Activated CD4-positive, alpha-beta memory T cell treated with anti-CD3 and anti-CD28 coated beads, Interleukin-2, amount 10 ng/mL, durations not matched to agents 7 days and 5 days (primary cell): ENCODE measurements around the gene CYB5D1. TPM values are rescaled to one million over a fixed set of nuclear protein-coding genes. Genes with fewer than 3 reads are reported as not detected.

Source experiments
- CTCF ChIA-PET: fragments of 350-600 bp; sonication (Branson Sonifier 250); formaldehyde crosslinking; loops from one replicate; lab custom pipeline; 2021; ENCODE audit warnings: antibody characterized with exemption, inconsistent platforms; lab: Charles Lee
- POLR2A ChIA-PET: fragments of 350-600 bp; sonication (Branson Sonifier 250); formaldehyde crosslinking; loops from one replicate; lab custom pipeline; 2021; ENCODE audit warnings: antibody characterized with exemption; lab: Charles Lee
- DNase-seq: peaks from one replicate; pipeline ENCODE4 v3.0.0-alpha.2; 2020
- H3K27ac Mint-ChIP-seq: one replicate; pipeline ENCODE4 v1.8.0; 2021; ENCODE audit warnings: mild to moderate bottlenecking, mixed read lengths
- H3K27me3 Mint-ChIP-seq: one replicate; pipeline ENCODE4 v1.8.0; 2021; ENCODE audit warnings: mixed read lengths
- H3K36me3 Mint-ChIP-seq: one replicate; pipeline ENCODE4 v1.8.0; 2021; ENCODE audit warnings: low read depth, mixed read lengths
- H3K4me1 Mint-ChIP-seq: one replicate; pipeline ENCODE4 v1.8.0; 2021; ENCODE audit warnings: mixed read lengths
- H3K4me3 Mint-ChIP-seq: one replicate; pipeline ENCODE4 v1.8.0; 2021; ENCODE audit warnings: mild to moderate bottlenecking, mixed read lengths
- H3K9me3 Mint-ChIP-seq: one replicate; pipeline ENCODE4 v1.8.0; 2021; ENCODE audit warnings: mixed read lengths
- total RNA-seq, 2 experiments: library from RNA; stranded (reverse); gene quantifications; one replicate each; pipeline ENCODE4 v1.2.3, GENCODE V29; 2021

Gene CYB5D1
- total RNA-seq, 2 experiments from 2014 or later, result 5.3 to 7.5 TPM

- peaks cover 62% of the 10 kb centered on the region for H3K36me3 Mint-ChIP-seq
- H3K9me3 Mint-ChIP-seq, result no peaks in the 10 kb centered on the region
- peaks cover 25% of the 10 kb centered on the region for H3K4me1 Mint-ChIP-seq
- no peak overlapping the region for H3K4me3 Mint-ChIP-seq
- DNase-seq, result no peak
- POLR2A ChIA-PET, result no interaction called here
- H3K27me3 Mint-ChIP-seq, result no peaks in the 10 kb centered on the region
- CTCF ChIA-PET, result interaction anchor here (4.7 kb wide), 1 partner anchor 78 kb away, joined by 104 read pairs; no protein-coding TSS in a partner anchor
- no peak overlapping the region for H3K27ac Mint-ChIP-seq
Measured at GRCh38 chr17:7910711-7911110, 52.9 kb downstream of the CYB5D1 start.

- Mint-ChIP-seq H3K27ac (no peak overlapping the region), H3K4me1 (peaks cover 25% of the 10 kb centered on the region), H3K27me3 (no peaks in the 10 kb centered on the region), H3K36me3 (peaks cover 58% of the 10 kb centered on the region), H3K4me3 (no peak overlapping the region), H3K9me3 (no peaks in the 10 kb centered on the region)
- ChIA-PET POLR2A (no interaction called here), CTCF (interaction anchor here (2.8 to 4.7 kb wide), 3 partner anchors 77 to 130 kb away, joined by 10 to 104 read pairs (median 19); no protein-coding TSS in a partner anchor)
- DNase-seq, result no peak
Measured at GRCh38 chr17:7911116-7911515, 53.3 kb downstream of the CYB5D1 start.

Other genes starting within 250 kb of the CYB5D1 start
- gene FXR2, start 243.1 kb upstream of the CYB5D1 start, total RNA-seq, result 10 to 100 TPM; 30.4 to 31.2 TPM
- gene SAT2, start 230.2 kb upstream of the CYB5D1 start, total RNA-seq, result 10 to 100 TPM; 36.2 to 37.9 TPM
- gene SHBG, start 227.9 kb upstream of the CYB5D1 start, total RNA-seq, result not detected
- under 1 TPM; 0.25 to 0.50 TPM for gene ATP1B2, start 207.1 kb upstream of the CYB5D1 start, total RNA-seq
- gene TP53, start 170.5 kb upstream of the CYB5D1 start, total RNA-seq, result 100 to 1,000 TPM; 123 TPM
- 10 to 100 TPM; 18.6 to 18.8 TPM for gene WRAP53, start 169.5 kb upstream of the CYB5D1 start, total RNA-seq
- gene EFNB3, start 152.8 kb upstream of the CYB5D1 start, total RNA-seq, result not detected
- not detected for gene DNAH2, start 140.3 kb upstream of the CYB5D1 start, total RNA-seq
- gene KDM6B, start 23.8 kb upstream of the CYB5D1 start, total RNA-seq, result 10 to 100 TPM; 20.9 to 23.7 TPM
- 1 to 10 TPM in 1 of 2 experiments, under 1 TPM in 1; 0.78 to 1.5 TPM for gene TMEM88, start 2.9 kb upstream of the CYB5D1 start, total RNA-seq
- gene NAA38, start 444 bp upstream of the CYB5D1 start, total RNA-seq, result 10 to 100 TPM; 69.8 to 76.9 TPM
- gene CHD3, start 30.8 kb downstream of the CYB5D1 start, total RNA-seq, result 100 to 1,000 TPM; 127 to 131 TPM
- gene RNF227, start 58.3 kb downstream of the CYB5D1 start, total RNA-seq, result 1 to 10 TPM; 3.6 to 3.7 TPM
- 1 to 10 TPM; 7.7 to 8.4 TPM for gene KCNAB3, start 71.9 kb downstream of the CYB5D1 start, total RNA-seq
- 100 to 1,000 TPM; 238 to 244 TPM for gene TRAPPC1, start 73.9 kb downstream of the CYB5D1 start, total RNA-seq
- gene CNTROB, start 74.2 kb downstream of the CYB5D1 start, total RNA-seq, result 10 to 100 TPM; 58.8 to 64.6 TPM
- gene GUCY2D, start 144.6 kb downstream of the CYB5D1 start, total RNA-seq, result not detected
- gene ALOX15B, start 181.1 kb downstream of the CYB5D1 start, total RNA-seq, result not detected
- under 1 TPM; 0.20 to 0.38 TPM for gene ALOX12B, start 229.7 kb downstream of the CYB5D1 start, total RNA-seq